ENCODE measurements around the gene MAP1B.

Gene MAP1B

GRCh38 chr5:72187388-72188075 is 80.3 kb downstream of the MAP1B start:
- Histone ChIP-seq H3K9me2 (ENCODE audit: low read depth, low read length) (no peaks in the 10 kb centered on the region), H3K9me3 (ENCODE audit: low read length) (no peaks in the 10 kb centered on the region), H3K9ac (ENCODE audit: low read length) (no peak overlapping the region), H3K79me2 (ENCODE audit: insufficient read depth, low read length) (no peaks in the 10 kb centered on the region), H3K4me3 (ENCODE audit: low read depth, low read length, poor library complexity, severe bottlenecking) (no peak overlapping the region), H3K4me2 (ENCODE audit: low read length) (no peak overlapping the region), H3K27me3 (ENCODE audit: insufficient read depth, low read length) (no peaks in the 10 kb centered on the region; the same call in 1 of the 2 replicates), H2AFZ (ENCODE audit: low read length) (no peak overlapping the region), H3K36me3 (ENCODE audit: insufficient read depth, low read length) (no peaks in the 10 kb centered on the region), H3K27ac (ENCODE audit: low read depth, low read length, poor library complexity, severe bottlenecking) (no peak overlapping the region), H3F3A (ENCODE audit: insufficient read depth, low read length) (no peaks in the 10 kb centered on the region), H3K4me1 (ENCODE audit: insufficient read depth, low read length, severe bottlenecking) (peaks cover 6% of the 10 kb centered on the region), H4K20me1 (ENCODE audit: insufficient read depth, low read length) (no peaks in the 10 kb centered on the region)
- TF ChIP-seq EZH2 (IDR thresholded peaks at IDR 0.05; ENCODE audit: borderline replicate concordance, low read length) (no peak), CTCF (IDR thresholded peaks at IDR 0.05; ENCODE audit: low read length) (no peak)

GRCh38 chr5:72188166-72188565 is 80.9 kb downstream of the MAP1B start:
- Histone ChIP-seq H3K9me2 (ENCODE audit: low read depth, low read length) (no peaks in the 10 kb centered on the region), H3K27me3 (ENCODE audit: insufficient read depth, low read length) (no peaks in the 10 kb centered on the region; the same call in 1 of the 2 replicates), H3K4me3 (ENCODE audit: low read depth, low read length, poor library complexity, severe bottlenecking) (no peak overlapping the region), H3K4me2 (ENCODE audit: low read length) (no peak overlapping the region), H3F3A (ENCODE audit: insufficient read depth, low read length) (no peaks in the 10 kb centered on the region), H3K4me1 (ENCODE audit: insufficient read depth, low read length, severe bottlenecking) (peaks cover 6% of the 10 kb centered on the region), H3K9ac (ENCODE audit: low read length) (no peak overlapping the region), H2AFZ (ENCODE audit: low read length) (no peak overlapping the region), H3K36me3 (ENCODE audit: insufficient read depth, low read length) (no peaks in the 10 kb centered on the region), H3K9me3 (ENCODE audit: low read length) (no peaks in the 10 kb centered on the region), H4K20me1 (ENCODE audit: insufficient read depth, low read length) (no peaks in the 10 kb centered on the region), H3K27ac (ENCODE audit: low read depth, low read length, poor library complexity, severe bottlenecking) (no peak overlapping the region), H3K79me2 (ENCODE audit: insufficient read depth, low read length) (no peaks in the 10 kb centered on the region)
- TF ChIP-seq CTCF (IDR thresholded peaks at IDR 0.05; ENCODE audit: low read length) (no peak), EZH2 (IDR thresholded peaks at IDR 0.05; ENCODE audit: borderline replicate concordance, low read length) (no peak)

- Histone ChIP-seq H3K4me1 (ENCODE audit: insufficient read depth, low read length, severe bottlenecking) (peaks cover 6% of the 10 kb centered on the region), H3K9me3 (ENCODE audit: low read length) (no peaks in the 10 kb centered on the region), H3K4me2 (ENCODE audit: low read length) (no peak overlapping the region), H3K27ac (ENCODE audit: low read depth, low read length, poor library complexity, severe bottlenecking) (no peak overlapping the region), H3K79me2 (ENCODE audit: insufficient read depth, low read length) (no peaks in the 10 kb centered on the region), H3K4me3 (ENCODE audit: low read depth, low read length, poor library complexity, severe bottlenecking) (no peak overlapping the region), H3K27me3 (ENCODE audit: insufficient read depth, low read length) (no peaks in the 10 kb centered on the region; the same call in 1 of the 2 replicates), H2AFZ (ENCODE audit: low read length) (no peak overlapping the region), H3K36me3 (ENCODE audit: insufficient read depth, low read length) (no peaks in the 10 kb centered on the region), H3F3A (ENCODE audit: insufficient read depth, low read length) (no peaks in the 10 kb centered on the region), H3K9me2 (ENCODE audit: low read depth, low read length) (no peaks in the 10 kb centered on the region), H4K20me1 (ENCODE audit: insufficient read depth, low read length) (no peaks in the 10 kb centered on the region), H3K9ac (ENCODE audit: low read length) (no peak overlapping the region)
- TF ChIP-seq CTCF (IDR thresholded peaks at IDR 0.05; ENCODE audit: low read length) (no peak), EZH2 (IDR thresholded peaks at IDR 0.05; ENCODE audit: borderline replicate concordance, low read length) (no peak)
Observed at GRCh38 chr5:72189146-72189545, 81.9 kb downstream of the MAP1B start.

Data from OCI-LY1 (cell line).